Ovary (tissue), 9 donors: ENCODE results near the gene LRP1-AS. TPM values are rescaled to one million over a fixed set of nuclear protein-coding genes. Genes with fewer than 3 reads are reported as not detected.
A peak's percentile ranks its signal among the peaks of the same experiment; 100 is the strongest.

Experiments
- DNase-seq, 5 donors: peaks; one replicate each; pipeline ENCODE4 v3.0.0-alpha.2; 2019 to 2020
- H3K27ac ChIP-seq, 2 donors: fragments of 200-600 bp; one replicate each; pipeline versions ENCODE4 v1.5.1 to v1.8.0; 2019 to 2022
- H3K27me3 ChIP-seq: fragments of 200-600 bp; one replicate; pipeline ENCODE4 v1.8.0; 2022
- H3K36me3 ChIP-seq: fragments of 200-600 bp; sonication (generic); one replicate; pipeline ENCODE4 v1.5.1; 2019
- H3K4me1 ChIP-seq: one replicate; pipeline ENCODE4 v1.8.1; 2013; ENCODE audit warnings: mild to moderate bottlenecking, moderate library complexity; ENCODE audit not compliant: insufficient read depth
- H3K4me3 ChIP-seq: fragments of 200-600 bp; sonication (generic); one replicate; pipeline ENCODE4 v1.5.1; 2017
- H3K9me3 ChIP-seq, 2 donors: fragments of 200-600 bp in 1 of 2; sonication (generic) in 1 of 2; one replicate each; pipeline versions ENCODE4 v1.5.1 to v1.8.1; 2013 to 2019; ENCODE audit warnings: mild to moderate bottlenecking in 1 of 2, moderate library complexity in 1 of 2
- EP300 ChIP-seq: sonication (generic); formaldehyde crosslinking; IDR thresholded peaks from one replicate; pipeline ENCODE4 v1.6.1; 2017; ENCODE audit warnings: antibody characterized with exemption
- POLR2A ChIP-seq: fragments of 450-650 bp; IDR thresholded peaks from one replicate; pipeline ENCODE4 v1.6.1; 2017; ENCODE audit warnings: antibody characterized with exemption, mild to moderate bottlenecking, moderate library complexity
- WGBS, 3 donors: extraction: QIAGEN DNeasy Blood & Tissue Kit in 1 of 3; methylation state at CpG; one replicate each; pipeline versions ENCODE4 v1.1.5 to v1.1.7; 2013 to 2017; 5-methylcytosine and 5-hydroxymethylcytosine counted together
- intact Hi-C, 4 donors: fragments of 100-400 bp; cut with DNase I; formaldehyde crosslinking; loops; one replicate each; pipeline versions ENCODE4 v1.11.0 to v1.15.1; 2022 to 2023
- polyA plus RNA-seq, 2 donors: library from polyadenylated mRNA; stranded (reverse); fragments of 200-250 nt in 1 of 2; fragments of 350-450 nt in 1 of 2; fragmentation: Illumina TruSeq in 1 of 2; extraction: RNeasy Lipid Tissue Mini Kit (QIAGEN cat#74804) in 1 of 2; gene quantifications; one replicate each; pipeline ENCODE4 v1.2.3, GENCODE V29; 2013 to 2014
- total RNA-seq, 7 donors: library from RNA; depleted of rRNA in 2 of 7; stranded (reverse); fragments of >200 nt in 2 of 7; fragmentation: NEBNext Ultra II Directional in 3 of 7; extraction: Animal tissue kit (Norgen Biotek cat#: 25700) in 3 of 7; gene quantifications; one replicate each; pipeline versions ENCODE4 v1.1.0 to v1.2.4, GENCODE V29; 2016 to 2023
- TF ChIP-seq, protein P1 (sequence below), 3 donors: fragments of 450-650 bp in 2 of 3; fragments of 200-600 bp in 1 of 3; IDR thresholded peaks; one replicate each; pipeline versions ENCODE4 v1.5.1 to v1.8.0; 2016 to 2022; ENCODE audit warnings: antibody characterized with exemption in 3 of 3, mild to moderate bottlenecking in 1 of 3
- donor health status: DM: no; HTN: no; CAD: no; lungs with moderate emphysema.
- donor health status: DM: no; HTN: no; CAD: no.
- donor health status: Bipolar disorder and iron deficiency.
- donor health status: DM: yes; HTN: yes; CAD: no.
- donor health status: DM: no; HTN: no; CAD: no.
- donor health status: DM: yes; HTN: yes; CAD: no.

The LRP1-AS gene
- total and polyA plus RNA-seq, 9 donors, result not detected

DNA sequence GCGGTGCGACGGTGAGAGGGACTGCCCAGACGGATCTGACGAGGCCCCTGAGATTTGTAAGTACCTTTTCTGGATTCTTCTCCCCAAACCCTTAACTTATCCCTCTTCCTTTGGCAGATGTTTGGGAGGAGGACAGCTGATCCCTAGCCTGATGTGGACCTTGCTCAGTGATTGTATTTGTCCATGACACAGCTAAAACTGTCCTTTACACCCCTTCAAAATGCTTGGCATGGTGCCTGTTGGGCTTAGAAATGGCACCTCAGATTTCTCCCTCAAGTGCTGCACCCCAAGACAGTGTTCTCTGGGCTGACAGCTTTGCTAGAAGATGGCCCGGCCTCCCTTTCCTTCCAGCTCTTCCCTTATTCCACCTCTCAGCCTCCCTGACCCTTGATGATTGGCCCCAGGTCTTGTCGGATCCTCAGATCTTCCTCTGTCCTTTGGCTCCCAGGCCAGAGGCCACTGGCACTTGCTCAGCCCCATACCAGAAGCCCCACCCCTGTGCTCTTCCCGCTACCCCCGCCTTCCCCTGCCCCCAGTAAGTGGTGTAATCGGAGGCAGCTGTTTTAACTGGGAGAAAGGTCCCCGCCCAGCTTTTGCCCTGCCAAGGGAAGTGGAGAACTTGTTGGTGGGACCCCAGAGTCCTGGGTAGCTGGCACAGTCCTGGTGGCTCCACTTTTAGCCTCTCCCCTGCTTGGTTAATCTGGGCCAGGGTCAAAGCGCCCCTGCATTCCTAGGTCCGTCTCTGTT lies 8.7 kb downstream of the LRP1-AS start:
- Histone ChIP-seq H3K4me3 (no peak overlapping the region), H3K4me1 (peaks cover 37% of the 10 kb centered on the region), H3K27ac (peak overlapping the region in 1 of 2 donors; percentile 70), H3K9me3 (no peaks in the 10 kb centered on the region), H3K36me3 (no peaks in the 10 kb centered on the region), H3K27me3 (no peaks in the 10 kb centered on the region)
- TF ChIP-seq, protein P1, sequence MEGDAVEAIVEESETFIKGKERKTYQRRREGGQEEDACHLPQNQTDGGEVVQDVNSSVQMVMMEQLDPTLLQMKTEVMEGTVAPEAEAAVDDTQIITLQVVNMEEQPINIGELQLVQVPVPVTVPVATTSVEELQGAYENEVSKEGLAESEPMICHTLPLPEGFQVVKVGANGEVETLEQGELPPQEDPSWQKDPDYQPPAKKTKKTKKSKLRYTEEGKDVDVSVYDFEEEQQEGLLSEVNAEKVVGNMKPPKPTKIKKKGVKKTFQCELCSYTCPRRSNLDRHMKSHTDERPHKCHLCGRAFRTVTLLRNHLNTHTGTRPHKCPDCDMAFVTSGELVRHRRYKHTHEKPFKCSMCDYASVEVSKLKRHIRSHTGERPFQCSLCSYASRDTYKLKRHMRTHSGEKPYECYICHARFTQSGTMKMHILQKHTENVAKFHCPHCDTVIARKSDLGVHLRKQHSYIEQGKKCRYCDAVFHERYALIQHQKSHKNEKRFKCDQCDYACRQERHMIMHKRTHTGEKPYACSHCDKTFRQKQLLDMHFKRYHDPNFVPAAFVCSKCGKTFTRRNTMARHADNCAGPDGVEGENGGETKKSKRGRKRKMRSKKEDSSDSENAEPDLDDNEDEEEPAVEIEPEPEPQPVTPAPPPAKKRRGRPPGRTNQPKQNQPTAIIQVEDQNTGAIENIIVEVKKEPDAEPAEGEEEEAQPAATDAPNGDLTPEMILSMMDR (IDR thresholded peaks at IDR 0.05), result no peak
- TF ChIP-seq EP300, result no peak
- TF ChIP-seq POLR2A, result no peak
- intact Hi-C loops, result no loop called here
- WGBS, 3 donors, result 45 to 58% (median 45%) methylated on average over 13 of the region's 13 CpGs
- DNase-seq, result peak; percentile 64 to 85 (median 68)

- peak overlapping the region; percentile 11 for H3K4me3 ChIP-seq
Measured at GRCh38 chr12:57135527-57136326, 11.7 kb downstream of the LRP1-AS start.

DNA sequence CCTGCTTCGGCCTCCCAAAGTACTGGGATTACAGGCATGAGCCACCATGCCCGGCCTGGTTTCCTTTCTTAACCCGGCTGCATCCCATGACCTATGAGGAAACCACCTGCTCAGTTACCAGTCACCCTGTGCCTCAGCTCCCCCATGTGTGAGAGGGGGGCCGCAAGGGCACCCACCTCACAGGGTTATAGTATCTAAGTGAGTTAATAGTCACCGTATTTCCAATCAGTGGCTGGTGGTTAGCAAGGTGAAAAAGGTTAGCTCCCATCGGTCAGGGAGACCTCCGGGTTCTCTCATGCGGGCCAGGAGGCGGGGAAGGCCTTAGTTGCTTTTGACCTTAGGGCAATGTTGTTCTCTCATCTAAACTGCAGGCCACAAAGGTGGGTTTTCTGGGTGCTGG lies 12.5 kb downstream of the LRP1-AS start:
- no peaks in the 10 kb centered on the region for H3K36me3 ChIP-seq
- H3K27me3 ChIP-seq, result no peaks in the 10 kb centered on the region
- H3K4me1 ChIP-seq, result peaks cover 46% of the 10 kb centered on the region
- H3K9me3 ChIP-seq, result no peaks in the 10 kb centered on the region
- WGBS, 3 donors, result 39 to 53% (median 41%) methylated on average over 9 of the region's 9 CpGs
- peak overlapping the region; percentile 78 to 83 for H3K27ac ChIP-seq
- DNase-seq, result peak in 1 of 5 donors; percentile 37
- intact Hi-C loops, result no loop called here
- TF ChIP-seq, protein P1 (IDR thresholded peaks at IDR 0.05), result no peak
- no peak for TF ChIP-seq EP300
- no peak for TF ChIP-seq POLR2A
- H3K4me3 ChIP-seq, result no peak overlapping the region

More at GRCh38 chr12:57135527-57136326, 11.7 kb downstream of the LRP1-AS start:
- peak overlapping the region; percentile 78 to 83 for H3K27ac ChIP-seq
- H3K9me3 ChIP-seq, result no peaks in the 10 kb centered on the region
- 5 to 13% (median 8%) methylated on average over 18 of the region's 18 CpGs for WGBS, 3 donors
- no peaks in the 10 kb centered on the region for H3K27me3 ChIP-seq
- DNase-seq, result peak; percentile 80 to 87 (median 84)
- intact Hi-C loops, result no loop called here
- no peaks in the 10 kb centered on the region for H3K36me3 ChIP-seq
- H3K4me1 ChIP-seq, result peaks cover 45% of the 10 kb centered on the region
- no peak for TF ChIP-seq POLR2A

DNA sequence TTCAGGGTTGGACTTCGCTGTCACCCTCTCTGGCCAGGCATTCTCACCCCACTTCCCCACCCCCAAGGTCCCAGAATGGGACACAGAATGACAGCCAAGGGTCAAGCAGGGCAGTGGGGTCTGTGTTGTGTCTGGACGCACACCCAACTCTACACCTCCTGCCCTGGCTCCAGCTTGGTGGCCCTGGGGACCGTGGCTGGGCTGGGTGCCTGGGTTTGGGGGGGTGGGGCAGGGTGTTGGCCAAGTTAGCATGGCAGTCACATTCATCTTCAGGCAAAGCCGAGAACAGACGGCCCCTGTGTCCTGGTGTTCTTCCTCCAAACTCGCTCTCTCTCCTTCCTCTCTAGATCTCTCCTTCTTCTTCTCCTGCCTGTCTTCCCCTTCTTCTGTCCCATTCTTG lies 13.5 kb downstream of the LRP1-AS start:
- TF ChIP-seq, protein P1 (IDR thresholded peaks at IDR 0.05), result no peak
- TF ChIP-seq EP300, result no peak
- 35 to 44% (median 35%) methylated on average over 6 of the region's 6 CpGs for WGBS, 3 donors
- intact Hi-C loops, result no loop called here
- Histone ChIP-seq H3K4me1 (peaks cover 41% of the 10 kb centered on the region), H3K4me3 (no peak overlapping the region), H3K36me3 (no peaks in the 10 kb centered on the region), H3K27me3 (no peaks in the 10 kb centered on the region), H3K27ac (peak overlapping the region; percentile 24 to 78), H3K9me3 (no peaks in the 10 kb centered on the region)
- no peak for DNase-seq
